ENCODE measurements around the gene EVC. TPM values are rescaled to one million over a fixed set of nuclear protein-coding genes. Genes with fewer than 3 reads are reported as not detected.

EVC gene
- total RNA-seq, 2 experiments from 2014 or later: 0.70 to 1.5 TPM

GRCh38 chr4:5801696-5802095 is 90.7 kb downstream of the EVC start:
- H3K36me3 Mint-ChIP-seq (ENCODE audit: low read depth): no peaks in the 10 kb centered on the region
- no peaks in the 10 kb centered on the region for H3K9me3 Mint-ChIP-seq
- Histone ChIP-seq H3K27ac (ENCODE audit: low read depth in 1 of 2, low read length in 2 of 2) (no peak overlapping the region), H3K9me3 (ENCODE audit: control insufficient read depth in 1 of 2, insufficient read depth in 1 of 2, low read length in 2 of 2) (peaks cover 0 to 13% of the 10 kb centered on the region in 2 experiments), H3K27me3 (ENCODE audit: control insufficient read depth in 1 of 2, insufficient read depth in 2 of 2, low read length in 2 of 2) (no peaks in the 10 kb centered on the region), H3K4me1 (ENCODE audit: insufficient read depth, low read length) (no peaks in the 10 kb centered on the region), H3K4me3 (ENCODE audit: low read length) (no peak overlapping the region), H3K36me3 (ENCODE audit: insufficient read depth, low read length) (no peaks in the 10 kb centered on the region)
- TF ChIP-seq, protein P1, sequence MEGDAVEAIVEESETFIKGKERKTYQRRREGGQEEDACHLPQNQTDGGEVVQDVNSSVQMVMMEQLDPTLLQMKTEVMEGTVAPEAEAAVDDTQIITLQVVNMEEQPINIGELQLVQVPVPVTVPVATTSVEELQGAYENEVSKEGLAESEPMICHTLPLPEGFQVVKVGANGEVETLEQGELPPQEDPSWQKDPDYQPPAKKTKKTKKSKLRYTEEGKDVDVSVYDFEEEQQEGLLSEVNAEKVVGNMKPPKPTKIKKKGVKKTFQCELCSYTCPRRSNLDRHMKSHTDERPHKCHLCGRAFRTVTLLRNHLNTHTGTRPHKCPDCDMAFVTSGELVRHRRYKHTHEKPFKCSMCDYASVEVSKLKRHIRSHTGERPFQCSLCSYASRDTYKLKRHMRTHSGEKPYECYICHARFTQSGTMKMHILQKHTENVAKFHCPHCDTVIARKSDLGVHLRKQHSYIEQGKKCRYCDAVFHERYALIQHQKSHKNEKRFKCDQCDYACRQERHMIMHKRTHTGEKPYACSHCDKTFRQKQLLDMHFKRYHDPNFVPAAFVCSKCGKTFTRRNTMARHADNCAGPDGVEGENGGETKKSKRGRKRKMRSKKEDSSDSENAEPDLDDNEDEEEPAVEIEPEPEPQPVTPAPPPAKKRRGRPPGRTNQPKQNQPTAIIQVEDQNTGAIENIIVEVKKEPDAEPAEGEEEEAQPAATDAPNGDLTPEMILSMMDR (IDR thresholded peaks at IDR 0.05): no peak
- no peaks in the 10 kb centered on the region for H3K4me1 Mint-ChIP-seq (ENCODE audit: low read depth)
- CTCF ChIA-PET: no interaction called here
- H3K4me3 Mint-ChIP-seq: no peak overlapping the region
- POLR2A ChIA-PET: no interaction called here
- H3K27me3 Mint-ChIP-seq: no peaks in the 10 kb centered on the region
- H3K27ac Mint-ChIP-seq: no peak overlapping the region
- intact Hi-C loops (cut with DNase I, micrococcal nuclease): no loop called here
- DNase-seq: no peak
- no peak for ATAC-seq (ENCODE audit: poor library complexity)

DNA sequence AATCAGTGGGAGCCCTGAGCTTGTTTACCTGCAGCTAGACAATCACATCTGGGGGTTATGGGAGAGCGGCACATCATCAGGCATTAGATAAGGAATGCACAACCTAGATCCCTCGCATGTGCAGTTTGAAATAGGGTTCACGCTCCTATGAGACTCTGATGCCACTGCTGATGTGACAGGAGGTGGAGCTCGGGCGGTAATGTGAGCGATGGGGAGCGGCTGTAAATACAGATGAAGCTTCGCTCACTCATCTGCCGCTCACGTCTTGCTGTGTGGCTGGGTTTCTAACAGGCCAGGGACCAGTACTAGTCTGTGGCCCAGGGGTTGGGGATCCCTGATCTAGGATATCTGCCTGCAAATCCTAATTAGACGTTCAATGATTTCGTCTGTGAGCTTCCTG is 91.6 kb downstream of the EVC start:
- no peak for ATAC-seq (ENCODE audit: poor library complexity)
- no peak overlapping the region for H3K27ac Mint-ChIP-seq
- no peaks in the 10 kb centered on the region for H3K36me3 ChIP-seq (ENCODE audit: insufficient read depth, low read length)
- no peaks in the 10 kb centered on the region for H3K4me1 Mint-ChIP-seq (ENCODE audit: low read depth)
- no peak overlapping the region for H3K27ac ChIP-seq (ENCODE audit: low read depth in 1 of 2, low read length in 2 of 2)
- H3K27me3 ChIP-seq (ENCODE audit: control insufficient read depth in 1 of 2, insufficient read depth in 2 of 2, low read length in 2 of 2): no peaks in the 10 kb centered on the region
- CTCF ChIA-PET: no interaction called here
- H3K4me3 ChIP-seq (ENCODE audit: low read length): no peak overlapping the region
- no peaks in the 10 kb centered on the region for H3K9me3 Mint-ChIP-seq
- no peak overlapping the region for H3K4me3 Mint-ChIP-seq
- no peaks in the 10 kb centered on the region for H3K27me3 Mint-ChIP-seq
- intact Hi-C loops (cut with DNase I, micrococcal nuclease): no loop called here
- no peaks in the 10 kb centered on the region for H3K36me3 Mint-ChIP-seq (ENCODE audit: low read depth)
- no peaks in the 10 kb centered on the region for H3K4me1 ChIP-seq (ENCODE audit: insufficient read depth, low read length)
- no peak for DNase-seq
- POLR2A ChIA-PET: no interaction called here
- H3K9me3 ChIP-seq (ENCODE audit: control insufficient read depth in 1 of 2, insufficient read depth in 1 of 2, low read length in 2 of 2): peaks cover 0 to 6% of the 10 kb centered on the region in 2 experiments
- TF ChIP-seq, protein P1 (IDR thresholded peaks at IDR 0.05): no peak

- no peak for ATAC-seq (ENCODE audit: poor library complexity)
- no peak for DNase-seq
- Histone ChIP-seq H3K36me3 (ENCODE audit: insufficient read depth, low read length) (no peaks in the 10 kb centered on the region), H3K27me3 (ENCODE audit: control insufficient read depth in 1 of 2, insufficient read depth in 2 of 2, low read length in 2 of 2) (no peaks in the 10 kb centered on the region), H3K27ac (ENCODE audit: low read depth in 1 of 2, low read length in 2 of 2) (no peak overlapping the region), H3K9me3 (ENCODE audit: control insufficient read depth in 1 of 2, insufficient read depth in 1 of 2, low read length in 2 of 2) (no peaks in the 10 kb centered on the region), H3K4me1 (ENCODE audit: insufficient read depth, low read length) (no peaks in the 10 kb centered on the region), H3K4me3 (ENCODE audit: low read length) (no peak overlapping the region)
- Mint-ChIP-seq H3K27me3 (no peaks in the 10 kb centered on the region), H3K4me1 (ENCODE audit: low read depth) (no peaks in the 10 kb centered on the region), H3K4me3 (no peak overlapping the region), H3K9me3 (no peaks in the 10 kb centered on the region), H3K36me3 (ENCODE audit: low read depth) (no peaks in the 10 kb centered on the region), H3K27ac (no peak overlapping the region)
- CTCF ChIA-PET: no interaction called here
- intact Hi-C loops (cut with DNase I, micrococcal nuclease): no loop called here
- TF ChIP-seq, protein P1 (IDR thresholded peaks at IDR 0.05): no peak
- POLR2A ChIA-PET: no interaction called here
Measured at GRCh38 chr4:5804656-5805055, 93.7 kb downstream of the EVC start.
